ENCODE results near the gene GPHN.

DNA sequence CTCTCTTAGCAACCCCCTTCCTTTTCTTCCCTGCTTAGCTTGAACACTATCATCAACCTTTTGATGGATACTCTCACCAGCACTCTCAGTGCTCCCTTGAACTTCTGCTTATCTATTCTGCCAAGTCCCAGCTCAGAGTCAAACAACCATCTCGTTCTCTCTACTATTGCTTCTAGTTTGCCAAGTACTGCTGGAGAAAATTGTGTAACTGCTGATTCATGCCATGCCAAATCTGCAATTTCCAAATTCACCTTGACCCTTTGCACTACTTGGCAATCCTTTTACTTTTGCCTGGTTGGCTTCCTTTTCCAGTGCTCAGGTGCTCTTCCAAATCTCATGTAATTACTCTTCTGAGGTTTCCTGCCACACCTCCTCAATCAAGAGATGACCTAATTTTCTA lies 24.6 kb upstream of the GPHN start:
- TF ChIP-seq, protein P1, sequence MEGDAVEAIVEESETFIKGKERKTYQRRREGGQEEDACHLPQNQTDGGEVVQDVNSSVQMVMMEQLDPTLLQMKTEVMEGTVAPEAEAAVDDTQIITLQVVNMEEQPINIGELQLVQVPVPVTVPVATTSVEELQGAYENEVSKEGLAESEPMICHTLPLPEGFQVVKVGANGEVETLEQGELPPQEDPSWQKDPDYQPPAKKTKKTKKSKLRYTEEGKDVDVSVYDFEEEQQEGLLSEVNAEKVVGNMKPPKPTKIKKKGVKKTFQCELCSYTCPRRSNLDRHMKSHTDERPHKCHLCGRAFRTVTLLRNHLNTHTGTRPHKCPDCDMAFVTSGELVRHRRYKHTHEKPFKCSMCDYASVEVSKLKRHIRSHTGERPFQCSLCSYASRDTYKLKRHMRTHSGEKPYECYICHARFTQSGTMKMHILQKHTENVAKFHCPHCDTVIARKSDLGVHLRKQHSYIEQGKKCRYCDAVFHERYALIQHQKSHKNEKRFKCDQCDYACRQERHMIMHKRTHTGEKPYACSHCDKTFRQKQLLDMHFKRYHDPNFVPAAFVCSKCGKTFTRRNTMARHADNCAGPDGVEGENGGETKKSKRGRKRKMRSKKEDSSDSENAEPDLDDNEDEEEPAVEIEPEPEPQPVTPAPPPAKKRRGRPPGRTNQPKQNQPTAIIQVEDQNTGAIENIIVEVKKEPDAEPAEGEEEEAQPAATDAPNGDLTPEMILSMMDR (IDR thresholded peaks at IDR 0.05): no peak
- no peak for TF ChIP-seq POLR2A (IDR thresholded peaks at IDR 0.05)
